Measurements from ENCODE around the gene TMEM132D. TPM values are rescaled to one million over a fixed set of nuclear protein-coding genes. Genes with fewer than 3 reads are reported as not detected.

TMEM132D gene
- total and polyA plus RNA-seq, 4 experiments from 2014 or later = not detected

DNA sequence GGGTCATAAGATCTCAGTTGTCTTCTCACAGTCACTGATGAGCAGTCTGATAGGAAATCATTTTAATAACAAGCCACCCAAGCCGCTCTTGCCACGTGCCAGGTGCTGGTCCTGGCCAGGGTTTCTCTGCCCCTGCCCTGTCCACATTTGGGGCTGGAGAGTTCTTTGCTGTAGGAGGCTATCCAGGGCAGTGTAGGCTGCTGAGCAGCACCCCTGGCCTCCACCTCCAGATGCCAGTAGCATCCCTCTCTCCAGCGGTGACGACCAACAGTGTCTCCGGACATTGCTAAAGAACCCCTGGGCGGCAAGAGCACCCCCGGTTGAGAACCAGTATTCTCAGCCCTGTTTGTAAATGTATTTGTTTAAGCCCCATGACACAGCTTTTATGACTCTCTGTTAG, 806.9 kb downstream of the TMEM132D start:
- intact Hi-C loops (cut with micrococcal nuclease) = no loop called here
- Histone ChIP-seq H3K4me3 (ENCODE audit: low read length in 2 of 2) (no peak overlapping the region), H3K9me3 (ENCODE audit: control insufficient read depth in 1 of 2, low read length in 2 of 2) (no peaks in the 10 kb centered on the region), H3K27me3 (ENCODE audit: insufficient read depth, low read length) (no peaks in the 10 kb centered on the region), H3K36me3 (ENCODE audit: insufficient read depth, low read length) (no peaks in the 10 kb centered on the region), H3K4me1 (ENCODE audit: insufficient read depth, low read length) (no peaks in the 10 kb centered on the region), H3K27ac (ENCODE audit: low read depth, low read length) (no peak overlapping the region)
- no peak for DNase-seq
- Mint-ChIP-seq H3K36me3 (no peaks in the 10 kb centered on the region), H3K4me3 (no peak overlapping the region), H3K27ac (no peak overlapping the region), H3K4me1 (no peaks in the 10 kb centered on the region), H3K9me3 (peaks cover 0 to 7% (median 3%) of the 10 kb centered on the region in 8 donors), H3K27me3 (no peaks in the 10 kb centered on the region)
- ChIA-PET POLR2A (ENCODE audit: partially characterized antibody) (no interaction called here), CTCF (ENCODE audit: partially characterized antibody) (no interaction called here)

DNA sequence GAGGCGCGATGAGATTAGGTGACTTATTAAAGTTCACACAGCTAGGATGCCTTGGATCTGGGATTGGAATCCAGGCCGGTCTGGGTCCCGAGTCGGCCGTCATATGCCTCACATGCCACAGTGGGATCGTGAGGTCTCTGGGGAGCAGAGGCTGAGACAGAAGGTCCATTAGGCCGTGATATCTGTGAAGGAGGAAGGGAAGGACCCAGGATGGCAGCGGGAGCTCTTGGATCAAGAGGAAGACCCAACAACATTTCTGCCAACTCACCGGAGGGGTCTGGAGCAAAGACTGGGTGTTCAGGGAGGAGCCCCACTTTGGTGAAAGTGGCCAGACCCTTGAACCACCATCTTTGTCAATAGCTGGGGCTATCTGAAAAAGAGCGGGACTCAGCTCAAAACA, 807.6 kb downstream of the TMEM132D start:
- Mint-ChIP-seq H3K9me3 (peaks cover 0 to 5% (median 3%) of the 10 kb centered on the region in 8 donors), H3K27me3 (no peaks in the 10 kb centered on the region), H3K4me3 (no peak overlapping the region), H3K4me1 (no peaks in the 10 kb centered on the region), H3K27ac (no peak overlapping the region), H3K36me3 (no peaks in the 10 kb centered on the region)
- Histone ChIP-seq H3K4me1 (ENCODE audit: insufficient read depth, low read length) (no peaks in the 10 kb centered on the region), H3K4me3 (ENCODE audit: low read length in 2 of 2) (no peak overlapping the region), H3K27ac (ENCODE audit: low read depth, low read length) (no peak overlapping the region), H3K36me3 (ENCODE audit: insufficient read depth, low read length) (no peaks in the 10 kb centered on the region), H3K27me3 (ENCODE audit: insufficient read depth, low read length) (no peaks in the 10 kb centered on the region), H3K9me3 (ENCODE audit: control insufficient read depth in 1 of 2, low read length in 2 of 2) (no peaks in the 10 kb centered on the region)
- DNase-seq = no peak
- ChIA-PET CTCF (ENCODE audit: partially characterized antibody) (no interaction called here), POLR2A (ENCODE audit: partially characterized antibody) (no interaction called here)
- intact Hi-C loops (cut with micrococcal nuclease) = no loop called here

DNA sequence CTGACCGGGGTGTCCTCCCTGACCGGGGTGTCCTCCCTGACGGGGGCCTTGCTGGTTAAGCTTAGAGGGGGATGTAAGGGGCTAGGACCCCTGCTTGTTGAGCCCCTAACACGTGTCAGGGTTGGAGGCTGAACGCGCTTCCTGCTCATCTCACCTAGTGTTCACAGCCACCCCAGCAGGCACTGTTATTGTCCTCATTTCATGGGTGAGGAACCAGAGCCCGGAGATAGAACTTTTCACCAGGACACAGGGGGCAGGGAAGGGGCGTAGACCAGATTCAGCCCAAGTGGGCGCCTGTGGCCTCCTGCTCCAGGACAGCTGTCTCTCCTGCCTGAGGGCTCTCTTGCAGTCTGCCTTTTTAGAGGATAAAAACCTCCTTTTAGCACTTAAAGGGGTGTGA, 814.2 kb downstream of the TMEM132D start:
- no peak overlapping the region for H3K4me3 Mint-ChIP-seq
- CTCF ChIA-PET (ENCODE audit: partially characterized antibody) = no interaction called here

DNA sequence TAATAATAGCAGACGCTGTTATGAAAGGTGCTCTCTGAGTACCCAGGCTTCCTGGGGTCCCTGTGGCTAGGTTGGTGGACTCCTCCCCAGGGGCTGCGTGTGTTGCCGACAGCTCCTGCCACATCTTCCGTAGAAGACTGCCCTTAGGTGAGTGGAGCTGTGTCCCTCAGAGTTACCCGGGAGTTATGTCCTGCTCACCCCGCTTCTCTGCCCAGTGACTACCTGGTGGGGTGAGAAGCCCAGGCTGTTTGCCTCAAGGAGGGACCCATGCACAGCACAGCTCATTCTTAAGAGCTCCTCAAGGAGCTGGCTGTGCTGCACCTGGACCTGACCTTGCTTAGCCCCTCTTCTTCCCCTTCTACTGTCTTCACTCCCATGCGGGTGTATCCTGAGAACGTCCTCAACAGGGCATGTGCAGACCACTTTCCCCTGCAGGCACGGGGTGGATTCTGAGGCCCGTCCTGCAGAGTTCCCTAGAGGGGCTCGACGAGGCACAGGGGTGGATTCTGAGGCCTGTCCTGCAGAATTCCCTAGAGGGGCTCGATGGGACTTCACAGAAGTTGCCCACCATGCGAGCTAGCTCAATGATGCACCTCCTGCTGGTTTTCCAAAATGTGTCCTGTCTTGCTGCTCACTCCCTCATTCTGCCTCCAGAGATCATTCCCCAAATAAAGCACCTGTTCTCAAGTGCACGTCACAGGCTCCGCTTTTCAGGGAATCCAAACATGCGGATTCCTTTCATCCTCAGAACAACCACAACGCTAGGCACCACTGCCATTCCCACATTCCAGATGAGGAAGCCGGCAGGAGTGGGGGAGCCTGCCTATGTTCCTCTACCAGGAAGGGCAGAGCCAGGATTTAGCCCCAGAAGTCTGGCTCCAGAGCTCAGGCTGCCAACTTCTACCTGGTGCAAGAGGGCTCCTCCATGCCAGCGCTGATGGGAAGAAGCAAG, 818.7 kb downstream of the TMEM132D start:
- H3K4me3 Mint-ChIP-seq = no peak overlapping the region
- H3K27me3 Mint-ChIP-seq = no peaks in the 10 kb centered on the region
- Histone ChIP-seq H3K4me1 (ENCODE audit: insufficient read depth, low read length) (no peaks in the 10 kb centered on the region), H3K9me3 (ENCODE audit: control insufficient read depth in 1 of 2, low read length in 2 of 2) (no peaks in the 10 kb centered on the region), H3K27ac (ENCODE audit: low read depth, low read length) (no peak overlapping the region), H3K36me3 (ENCODE audit: insufficient read depth, low read length) (no peaks in the 10 kb centered on the region), H3K4me3 (ENCODE audit: low read length in 2 of 2) (no peak overlapping the region), H3K27me3 (ENCODE audit: insufficient read depth, low read length) (no peaks in the 10 kb centered on the region)
- peaks cover 0 to 15% (median 3%) of the 10 kb centered on the region in 8 donors for H3K9me3 Mint-ChIP-seq
- H3K27ac Mint-ChIP-seq = no peak overlapping the region
- ChIA-PET CTCF (ENCODE audit: partially characterized antibody) (no interaction called here), POLR2A (ENCODE audit: partially characterized antibody) (no interaction called here)
- H3K4me1 Mint-ChIP-seq = no peaks in the 10 kb centered on the region
- no peaks in the 10 kb centered on the region for H3K36me3 Mint-ChIP-seq
- DNase-seq = no peak
- intact Hi-C loops (cut with micrococcal nuclease) = no loop called here

More for the DNA sequence above, 814.2 kb downstream of the TMEM132D start:
- Histone ChIP-seq H3K27ac (ENCODE audit: low read depth, low read length) (no peak overlapping the region), H3K4me1 (ENCODE audit: insufficient read depth, low read length) (no peaks in the 10 kb centered on the region), H3K9me3 (ENCODE audit: control insufficient read depth in 1 of 2, low read length in 2 of 2) (no peaks in the 10 kb centered on the region), H3K27me3 (ENCODE audit: insufficient read depth, low read length) (no peaks in the 10 kb centered on the region), H3K4me3 (ENCODE audit: low read length in 2 of 2) (no peak overlapping the region), H3K36me3 (ENCODE audit: insufficient read depth, low read length) (no peaks in the 10 kb centered on the region)
- Mint-ChIP-seq H3K4me1 (no peaks in the 10 kb centered on the region), H3K27ac (no peak overlapping the region), H3K36me3 (no peaks in the 10 kb centered on the region), H3K9me3 (peaks cover 0 to 12% (median 3%) of the 10 kb centered on the region in 8 donors), H3K27me3 (no peaks in the 10 kb centered on the region)
- intact Hi-C loops (cut with micrococcal nuclease) = no loop called here
- no peak for DNase-seq
- POLR2A ChIA-PET (ENCODE audit: partially characterized antibody) = no interaction called here

DNA sequence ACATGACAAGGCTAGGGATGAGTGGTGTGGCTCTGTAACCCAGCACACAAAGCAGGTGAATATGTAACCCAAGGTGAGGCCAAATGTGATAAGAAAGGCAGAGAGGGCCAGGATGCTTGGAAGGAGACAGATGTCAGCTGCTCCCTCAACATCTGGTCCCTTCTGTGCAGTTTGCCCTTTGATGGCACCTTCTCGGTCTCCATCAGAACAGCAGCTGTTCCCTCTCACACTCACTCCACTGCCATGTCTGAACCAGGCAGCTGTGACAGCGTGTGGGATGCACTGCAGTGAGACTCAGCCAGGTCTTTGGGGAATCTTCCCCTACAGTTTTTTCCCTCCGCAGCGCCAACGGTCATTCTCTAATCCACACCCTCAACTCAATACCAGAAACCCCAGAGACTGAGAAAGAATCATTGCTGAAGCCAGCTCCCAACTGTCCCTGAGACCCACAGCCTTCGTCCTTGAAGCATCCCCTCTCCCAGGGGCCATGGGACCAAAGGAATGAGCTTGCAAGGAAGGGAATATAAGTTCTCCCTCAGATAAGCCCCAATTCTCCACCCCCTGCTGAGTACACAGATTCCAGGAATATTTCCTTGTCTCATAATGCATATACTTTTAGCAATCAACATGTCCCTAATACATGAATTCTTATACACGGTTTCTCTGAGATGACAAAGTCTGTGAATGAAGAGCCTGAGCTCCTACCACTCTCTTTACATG, 820.5 kb downstream of the TMEM132D start:
- Mint-ChIP-seq H3K27me3 (no peaks in the 10 kb centered on the region), H3K27ac (no peak overlapping the region), H3K4me1 (no peaks in the 10 kb centered on the region), H3K36me3 (no peaks in the 10 kb centered on the region), H3K9me3 (peaks cover 0 to 11% (median 1%) of the 10 kb centered on the region in 8 donors), H3K4me3 (no peak overlapping the region)
- intact Hi-C loops (cut with micrococcal nuclease) = no loop called here
- no peaks in the 10 kb centered on the region for H3K4me1 ChIP-seq (ENCODE audit: insufficient read depth, low read length)
- ChIA-PET POLR2A (ENCODE audit: partially characterized antibody) (no interaction called here), CTCF (ENCODE audit: partially characterized antibody) (no interaction called here)
- no peak for DNase-seq
- H3K4me3 ChIP-seq (ENCODE audit: low read length in 2 of 2) = no peak overlapping the region
- no peaks in the 10 kb centered on the region for H3K9me3 ChIP-seq (ENCODE audit: control insufficient read depth in 1 of 2, low read length in 2 of 2)
- no peaks in the 10 kb centered on the region for H3K27me3 ChIP-seq (ENCODE audit: insufficient read depth, low read length)
- no peaks in the 10 kb centered on the region for H3K36me3 ChIP-seq (ENCODE audit: insufficient read depth, low read length)
- no peak overlapping the region for H3K27ac ChIP-seq (ENCODE audit: low read depth, low read length)

DNA sequence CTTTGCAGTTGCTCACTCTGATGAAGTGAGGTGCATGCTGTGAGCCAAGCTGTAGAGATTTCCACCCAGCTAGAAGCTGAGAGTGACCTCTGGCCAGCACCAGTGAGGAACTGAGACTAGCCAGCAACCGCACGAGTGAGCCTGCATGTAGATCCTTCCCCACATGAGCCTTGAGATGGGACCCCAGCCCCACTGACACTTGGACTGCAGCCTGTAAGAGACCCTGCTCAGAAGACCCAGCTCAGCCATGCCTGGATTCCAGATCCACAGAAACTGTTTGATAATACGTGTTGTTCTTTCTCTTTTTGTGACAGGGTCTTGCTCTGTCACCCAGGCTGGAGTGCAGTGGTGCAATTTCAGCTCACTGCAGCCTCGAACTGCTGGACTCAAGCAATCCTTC, 821.4 kb downstream of the TMEM132D start:
- Mint-ChIP-seq H3K4me3 (no peak overlapping the region), H3K4me1 (no peaks in the 10 kb centered on the region), H3K36me3 (no peaks in the 10 kb centered on the region), H3K27me3 (no peaks in the 10 kb centered on the region), H3K27ac (no peak overlapping the region), H3K9me3 (peaks cover 0 to 11% (median 1%) of the 10 kb centered on the region in 8 donors)
- ChIA-PET CTCF (ENCODE audit: partially characterized antibody) (no interaction called here), POLR2A (ENCODE audit: partially characterized antibody) (no interaction called here)
- intact Hi-C loops (cut with micrococcal nuclease) = no loop called here
- no peak for DNase-seq
- Histone ChIP-seq H3K27me3 (ENCODE audit: insufficient read depth, low read length) (no peaks in the 10 kb centered on the region), H3K4me3 (ENCODE audit: low read length in 2 of 2) (no peak overlapping the region), H3K9me3 (ENCODE audit: control insufficient read depth in 1 of 2, low read length in 2 of 2) (no peaks in the 10 kb centered on the region), H3K27ac (ENCODE audit: low read depth, low read length) (no peak overlapping the region), H3K36me3 (ENCODE audit: insufficient read depth, low read length) (no peaks in the 10 kb centered on the region), H3K4me1 (ENCODE audit: insufficient read depth, low read length) (no peaks in the 10 kb centered on the region)

DNA sequence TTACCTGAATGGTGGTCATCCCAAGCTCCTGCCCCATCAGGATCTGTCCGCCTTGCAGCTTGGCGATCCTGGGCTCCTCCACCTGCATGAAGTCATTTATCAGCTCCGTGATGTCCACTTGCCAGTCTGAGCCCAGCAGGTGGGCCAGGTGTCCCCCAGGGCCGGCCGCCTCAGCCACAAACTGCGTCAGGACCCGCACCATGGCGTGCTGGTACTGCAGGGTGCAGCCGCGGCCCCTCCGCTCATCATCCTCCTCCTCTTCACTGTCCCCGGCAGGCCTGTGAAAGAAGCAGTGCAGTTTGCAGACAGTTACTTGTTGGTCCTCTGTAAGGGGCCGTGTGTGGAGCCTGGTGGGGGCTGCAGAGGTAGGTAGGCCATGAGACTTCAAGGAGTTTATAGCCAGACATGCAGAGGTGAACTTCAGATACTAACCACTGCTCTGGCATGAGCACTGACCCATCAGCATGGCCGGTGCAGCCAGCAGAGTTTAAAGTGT, 822.0 kb downstream of the TMEM132D start:
- Histone ChIP-seq H3K9me3 (ENCODE audit: control insufficient read depth in 1 of 2, low read length in 2 of 2) (no peaks in the 10 kb centered on the region), H3K27ac (ENCODE audit: low read depth, low read length) (no peak overlapping the region), H3K4me3 (ENCODE audit: low read length in 2 of 2) (no peak overlapping the region), H3K27me3 (ENCODE audit: insufficient read depth, low read length) (no peaks in the 10 kb centered on the region), H3K4me1 (ENCODE audit: insufficient read depth, low read length) (no peaks in the 10 kb centered on the region), H3K36me3 (ENCODE audit: insufficient read depth, low read length) (no peaks in the 10 kb centered on the region)
- peaks cover 0 to 7% (median 0%) of the 10 kb centered on the region in 8 donors for H3K9me3 Mint-ChIP-seq
- intact Hi-C loops (cut with micrococcal nuclease) = no loop called here
- H3K4me1 Mint-ChIP-seq = no peaks in the 10 kb centered on the region
- ChIA-PET POLR2A (ENCODE audit: partially characterized antibody) (no interaction called here), CTCF (ENCODE audit: partially characterized antibody) (no interaction called here)
- H3K27ac Mint-ChIP-seq = no peak overlapping the region
- no peaks in the 10 kb centered on the region for H3K36me3 Mint-ChIP-seq
- H3K27me3 Mint-ChIP-seq = no peaks in the 10 kb centered on the region
- DNase-seq = no peak
- H3K4me3 Mint-ChIP-seq = no peak overlapping the region

All from CD4-positive, alpha-beta memory T cell (primary cell).